MM.1S (cell line): ENCODE data around the gene RAB11FIP4.

ENCODE experiments used
- DNase-seq: peaks from one replicate; pipeline ENCODE4 v3.0.0-alpha.2; 2015
- H2AFZ ChIP-seq: fragments of 300-600 bp; sonication (generic); 2 replicates; pipeline ENCODE4 v1.6.0; 2016; ENCODE audit warnings: antibody characterized with exemption, low read length
- H3F3A ChIP-seq: fragments of 300-600 bp; sonication (generic); 2 replicates; pipeline ENCODE4 v1.6.1; 2016; ENCODE audit warnings: mild to moderate bottlenecking, antibody characterized with exemption, low read length, moderate library complexity, mixed read lengths; ENCODE audit not compliant: insufficient read depth
- H3K27ac ChIP-seq: fragments of 300-600 bp; sonication (generic); 2 replicates; pipeline ENCODE4 v1.5.1; 2016; ENCODE audit warnings: mild to moderate bottlenecking, low read length
- H3K27me3 ChIP-seq: fragments of 300-600 bp; sonication (generic); replicated peaks from 2 replicates; pipeline ENCODE4 v1.6.0; 2016; ENCODE audit warnings: low read length; ENCODE audit not compliant: insufficient read depth
- H3K36me3 ChIP-seq: fragments of 300-600 bp; sonication (generic); replicated peaks from 2 replicates; pipeline ENCODE4 v1.6.1; 2016; ENCODE audit warnings: mild to moderate bottlenecking, low read length, mixed read lengths; ENCODE audit not compliant: insufficient read depth
- H3K4me1 ChIP-seq: fragments of 300-600 bp; sonication (generic); 2 replicates; pipeline ENCODE4 v1.6.1; 2016; ENCODE audit warnings: low read length, mixed read lengths
- H3K4me2 ChIP-seq: fragments of 300-600 bp; sonication (generic); 2 replicates; pipeline ENCODE4 v1.6.0; 2016; ENCODE audit warnings: low read depth, low read length
- H3K4me3 ChIP-seq: fragments of 300-600 bp; sonication (generic); 2 replicates; pipeline ENCODE4 v1.5.1; 2016; ENCODE audit warnings: low read length, mixed read lengths
- H3K79me2 ChIP-seq: fragments of 300-600 bp; sonication (generic); 2 replicates; pipeline ENCODE4 v1.6.1; 2016; ENCODE audit warnings: mixed run types, low read length, mixed read lengths
- H3K9ac ChIP-seq: fragments of 300-600 bp; sonication (generic); 2 replicates; pipeline ENCODE4 v1.6.1; 2016; ENCODE audit warnings: low read length, mixed read lengths
- H3K9me2 ChIP-seq: fragments of 300-600 bp; sonication (generic); replicated peaks from 2 replicates; pipeline ENCODE4 v1.6.1; 2016; ENCODE audit warnings: mild to moderate bottlenecking, low read length, mixed read lengths; ENCODE audit not compliant: insufficient read depth
- H3K9me3 ChIP-seq: fragments of 300-600 bp; sonication (generic); replicated peaks from 2 replicates; pipeline ENCODE4 v1.6.1; 2016; ENCODE audit warnings: mild to moderate bottlenecking, low read length, mixed read lengths; ENCODE audit not compliant: insufficient read depth
- H4K20me1 ChIP-seq: fragments of 300-600 bp; sonication (generic); 2 replicates; pipeline ENCODE4 v1.6.1; 2016; ENCODE audit warnings: mild to moderate bottlenecking, low read length, moderate library complexity, mixed read lengths; ENCODE audit not compliant: insufficient read depth
- CTCF ChIP-seq: fragments of 300-600 bp; sonication (generic); IDR thresholded peaks from 2 replicates; pipeline ENCODE4 v1.5.1; 2016; ENCODE audit warnings: antibody characterized with exemption, low read length, mixed read lengths
- EZH2 ChIP-seq: fragments of 300-600 bp; sonication (generic); optimal IDR thresholded peaks from 2 replicates; pipeline ENCODE3; 2017; ENCODE audit warnings: low read depth, mild to moderate bottlenecking, antibody characterized with exemption, low read length, mixed read lengths
- EZH2phosphoT487 ChIP-seq: fragments of 300-600 bp; sonication (generic); IDR thresholded peaks from 2 replicates; pipeline ENCODE4 v1.6.1; 2018; ENCODE audit warnings: antibody characterized with exemption, low read length

RAB11FIP4 gene

GRCh38 chr17:31428111-31428510 is 36.6 kb downstream of the RAB11FIP4 start:
- Histone ChIP-seq H3K9me2 (no peaks in the 10 kb centered on the region), H3K4me1 (peaks cover 4% of the 10 kb centered on the region; the same call in 1 of the 2 replicates), H3K9ac (no peak overlapping the region), H3K4me2 (no peak overlapping the region), H3K36me3 (no peaks in the 10 kb centered on the region), H3K27ac (no peak overlapping the region), H3F3A (no peaks in the 10 kb centered on the region), H4K20me1 (no peaks in the 10 kb centered on the region), H2AFZ (no peak overlapping the region), H3K9me3 (no peaks in the 10 kb centered on the region), H3K79me2 (no peaks in the 10 kb centered on the region), H3K27me3 (no peaks in the 10 kb centered on the region), H3K4me3 (no peak overlapping the region)
- TF ChIP-seq EZH2 (no peak), CTCF (no peak), EZH2phosphoT487 (no peak)
- DNase-seq = no peak

GRCh38 chr17:31428512-31428911 is 37.0 kb downstream of the RAB11FIP4 start:
- Histone ChIP-seq H3K27ac (no peak overlapping the region), H3K36me3 (no peaks in the 10 kb centered on the region), H3K79me2 (no peaks in the 10 kb centered on the region), H3K9me3 (no peaks in the 10 kb centered on the region), H3K9ac (no peak overlapping the region), H3K4me3 (no peak overlapping the region), H3K4me2 (no peak overlapping the region), H3K9me2 (no peaks in the 10 kb centered on the region), H3K27me3 (no peaks in the 10 kb centered on the region), H3K4me1 (peaks cover 8% of the 10 kb centered on the region), H3F3A (no peaks in the 10 kb centered on the region), H2AFZ (no peak overlapping the region), H4K20me1 (no peaks in the 10 kb centered on the region)
- TF ChIP-seq EZH2phosphoT487 (no peak), CTCF (no peak), EZH2 (no peak)
- no peak for DNase-seq

- no peaks in the 10 kb centered on the region for H3K79me2 ChIP-seq
- no peaks in the 10 kb centered on the region for H3K9me3 ChIP-seq
- no peak overlapping the region for H3K27ac ChIP-seq
- peaks cover 10% of the 10 kb centered on the region for H3K4me1 ChIP-seq
- no peaks in the 10 kb centered on the region for H3K36me3 ChIP-seq
- no peak for DNase-seq
- H3K9me2 ChIP-seq = no peaks in the 10 kb centered on the region
- no peak overlapping the region for H3K9ac ChIP-seq
- no peaks in the 10 kb centered on the region for H3F3A ChIP-seq
- TF ChIP-seq EZH2 (no peak), CTCF (no peak)
- no peak overlapping the region for H3K4me2 ChIP-seq
- no peaks in the 10 kb centered on the region for H4K20me1 ChIP-seq
- no peak overlapping the region for H3K4me3 ChIP-seq
- no peak overlapping the region for H2AFZ ChIP-seq
- no peaks in the 10 kb centered on the region for H3K27me3 ChIP-seq
Measured at GRCh38 chr17:31431098-31431851, 39.8 kb downstream of the RAB11FIP4 start.
